HG02852 (cell line): Measurements from ENCODE around the gene PEX3.
"Not testable (repeated sequence)": the region's sequence is repeated elsewhere in the genome, so short reads cannot be mapped to it uniquely, and the experiment has no call there.

Source experiments
- ATAC-seq: cut with Tn5 transposase; IDR thresholded peaks from one replicate; pipeline ENCODE4 v1.9.1; 2021; ENCODE audit warnings: mild to moderate bottlenecking, moderate library complexity; ENCODE audit not compliant: unreplicated experiment

Gene PEX3

DNA sequence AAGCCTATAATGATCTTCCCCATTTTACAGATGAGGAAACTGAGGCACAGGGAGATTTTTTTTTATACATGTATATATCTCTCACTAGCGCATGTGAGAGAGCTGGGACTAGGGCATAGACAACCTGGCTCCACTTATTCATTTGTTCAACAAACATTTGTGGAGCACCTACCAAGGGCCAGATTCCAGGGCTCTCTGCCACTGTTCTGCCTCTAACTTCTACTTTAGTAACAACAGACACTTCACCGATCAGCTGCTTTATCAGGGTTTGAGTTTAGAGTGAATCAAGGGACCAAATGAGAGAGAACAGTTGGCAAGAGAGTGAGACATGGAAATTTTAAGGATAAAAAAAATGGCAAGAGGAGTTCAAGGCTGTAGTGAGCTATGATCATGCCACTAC lies 7.5 kb upstream of the PEX3 start:
- ATAC-seq: no peak

- ATAC-seq: not testable (repeated sequence)
These were observed 2.7 kb upstream of the PEX3 start for GRCh38 chr6:143447865-143448264.

- no peak for ATAC-seq
These were observed 1.4 kb upstream of the PEX3 start for GRCh38 chr6:143449082-143449713.

- peak; percentile 3 for ATAC-seq
These were observed 722 bp upstream of the PEX3 start for GRCh38 chr6:143449714-143450452.

DNA sequence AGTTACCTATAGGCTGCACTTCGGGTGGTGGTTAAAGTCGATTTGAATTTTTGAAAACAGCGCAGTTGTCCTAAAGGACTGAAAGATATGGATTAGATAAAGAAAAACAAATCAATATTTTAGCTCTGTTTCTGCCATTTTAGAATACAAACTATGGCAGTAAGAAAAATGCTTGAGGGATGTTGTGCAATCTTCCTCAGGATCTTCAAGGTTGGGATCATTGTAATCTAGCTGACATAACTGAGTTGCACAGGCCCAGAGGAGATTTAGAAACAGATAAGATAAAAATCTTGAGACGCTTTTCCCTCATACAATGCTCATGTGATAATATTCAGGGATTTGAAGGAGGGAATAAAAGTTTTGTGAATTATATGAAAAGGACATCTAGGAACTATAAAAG lies 926 bp downstream of the PEX3 start:
- no peak for ATAC-seq

DNA sequence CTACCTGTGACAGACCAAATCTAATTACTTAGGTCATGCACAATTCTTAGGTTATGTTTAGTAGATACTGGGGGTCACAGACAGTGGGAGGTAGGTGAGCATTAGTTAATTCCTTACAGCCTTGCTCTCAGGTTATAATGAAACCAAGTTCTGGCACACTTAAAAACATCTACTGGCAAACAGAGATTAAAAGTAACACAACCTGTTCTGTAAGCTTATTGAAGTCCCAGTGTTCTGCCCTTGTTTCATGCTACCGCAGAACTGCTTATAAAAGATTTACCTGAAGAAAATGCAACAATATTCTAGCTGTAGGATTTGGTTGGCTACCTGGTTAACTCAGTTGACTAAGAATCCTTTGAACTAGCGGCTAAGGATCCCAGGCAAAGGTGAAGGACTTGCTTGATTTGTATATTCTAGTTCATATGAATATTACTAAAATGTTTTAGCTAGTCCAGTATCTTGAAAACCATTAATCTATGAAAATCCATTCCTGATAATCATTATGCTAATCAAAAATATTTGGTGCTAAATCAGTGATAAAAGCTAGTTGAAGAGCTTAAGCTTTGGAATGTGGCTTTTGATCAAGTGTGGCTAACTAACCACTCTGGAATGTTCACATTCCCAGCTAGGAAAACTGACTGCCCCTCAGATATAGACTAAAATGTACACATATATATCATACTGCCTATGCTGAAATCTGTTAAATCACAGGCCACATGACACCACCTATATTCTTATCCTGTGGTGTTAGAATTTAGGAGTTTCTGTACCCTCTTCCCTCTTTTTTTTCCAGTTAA lies 7.2 kb downstream of the PEX3 start:
- no peak for ATAC-seq

GRCh38 chr6:143465546-143465945 lies 14.9 kb downstream of the PEX3 start:
- ATAC-seq: no peak

GRCh38 chr6:143468026-143468425 lies 17.4 kb downstream of the PEX3 start:
- no peak for ATAC-seq

- ATAC-seq: not testable (repeated sequence)
These were observed 18.2 kb downstream of the PEX3 start for GRCh38 chr6:143468823-143469222.

- ATAC-seq: no peak
These were observed 21.2 kb downstream of the PEX3 start for GRCh38 chr6:143471822-143472221.

GRCh38 chr6:143476545-143476944 lies 25.9 kb downstream of the PEX3 start:
- ATAC-seq: no peak

DNA sequence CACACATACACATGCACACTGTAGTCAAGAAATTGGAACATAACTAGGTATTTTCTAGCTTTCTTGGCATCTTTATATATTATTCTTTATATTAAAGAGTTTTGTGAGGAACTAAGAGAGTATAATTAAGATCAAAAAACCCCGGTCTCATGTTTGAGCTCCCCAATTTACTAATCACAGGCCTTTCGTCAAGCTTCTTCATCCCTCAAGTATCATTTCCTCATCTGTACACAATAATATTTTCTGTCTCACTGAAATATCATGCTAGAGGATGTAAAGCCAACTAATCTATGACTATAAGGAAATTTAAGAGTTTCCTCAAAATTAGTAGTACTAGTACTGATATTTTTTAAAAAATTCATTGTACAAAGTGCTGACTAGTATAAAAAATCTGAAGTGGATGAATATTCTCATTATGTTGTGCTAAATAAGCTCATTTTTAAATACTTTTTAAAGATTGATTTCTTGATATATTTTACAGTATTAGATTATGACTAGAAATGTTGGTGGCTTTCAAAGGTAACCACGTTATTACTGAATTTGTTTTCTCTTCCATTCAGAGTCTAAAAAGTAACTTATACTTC lies 28.0 kb downstream of the PEX3 start:
- ATAC-seq: peak; percentile 68

- no peak for ATAC-seq
These were observed 32.0 kb downstream of the PEX3 start for GRCh38 chr6:143482593-143482992.

DNA sequence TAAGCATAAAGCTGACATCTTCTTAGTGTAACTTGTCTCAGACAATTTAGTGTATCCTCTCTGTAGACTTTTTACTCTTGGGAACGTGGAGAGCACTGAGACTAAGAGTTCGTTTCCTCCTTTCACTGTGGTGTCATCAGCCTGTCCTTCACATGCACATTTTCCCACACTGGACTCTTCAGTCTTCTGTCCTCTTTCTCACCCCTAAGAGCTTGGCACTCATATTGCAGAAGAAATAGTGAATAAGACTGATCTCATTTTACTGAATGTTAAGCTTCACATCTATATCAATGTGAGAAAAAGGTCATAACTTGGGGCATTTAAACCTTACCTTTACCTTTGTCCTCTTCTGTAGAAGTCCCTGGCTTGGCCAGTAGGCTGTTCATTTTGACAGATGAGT lies 35.4 kb downstream of the PEX3 start:
- ATAC-seq: no peak

GRCh38 chr6:143486752-143487151 lies 36.1 kb downstream of the PEX3 start:
- no peak for ATAC-seq

- ATAC-seq: no peak
These were observed 39.6 kb downstream of the PEX3 start for GRCh38 chr6:143490244-143490643.

GRCh38 chr6:143490775-143491174 lies 40.2 kb downstream of the PEX3 start:
- ATAC-seq: no peak

DNA sequence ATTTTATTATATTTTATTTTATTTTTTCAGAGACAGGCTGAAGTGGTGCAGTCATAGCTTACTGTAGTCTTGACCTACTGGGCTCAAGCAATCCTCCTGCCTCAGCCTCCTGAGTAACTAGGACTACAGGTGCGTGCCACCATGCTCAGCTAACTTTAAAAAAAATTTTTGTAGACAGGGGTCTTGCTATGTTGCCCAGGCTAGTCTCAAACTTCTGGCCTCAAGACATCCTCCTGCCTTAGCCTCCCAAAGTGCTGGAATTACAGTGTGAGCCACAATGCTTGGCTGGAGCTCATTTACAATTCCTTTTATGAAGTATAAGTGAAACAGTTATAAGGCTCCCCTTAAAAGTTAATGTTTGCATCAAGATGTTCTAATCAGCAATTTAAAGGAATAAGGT lies 46.4 kb downstream of the PEX3 start:
- no peak for ATAC-seq

DNA sequence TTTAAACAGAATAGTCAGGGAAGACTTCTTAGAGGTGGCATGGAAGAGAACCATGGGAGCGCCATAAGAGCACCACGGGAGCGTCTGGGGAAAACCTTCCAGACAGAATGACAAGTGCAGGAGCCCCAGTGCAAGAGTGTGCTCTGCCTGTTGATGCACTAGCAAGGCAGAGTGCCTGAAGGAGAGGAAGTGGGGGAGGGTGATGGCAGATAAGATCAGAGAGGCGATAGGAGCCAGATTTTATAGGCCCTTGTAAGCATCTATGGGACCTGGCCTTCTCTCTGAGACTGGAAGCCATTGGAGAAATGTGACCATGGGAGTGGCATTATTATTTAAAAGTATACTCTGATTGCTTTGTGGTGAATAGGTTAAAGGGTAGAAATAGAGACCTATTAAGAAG lies 47.8 kb downstream of the PEX3 start:
- ATAC-seq: no peak

DNA sequence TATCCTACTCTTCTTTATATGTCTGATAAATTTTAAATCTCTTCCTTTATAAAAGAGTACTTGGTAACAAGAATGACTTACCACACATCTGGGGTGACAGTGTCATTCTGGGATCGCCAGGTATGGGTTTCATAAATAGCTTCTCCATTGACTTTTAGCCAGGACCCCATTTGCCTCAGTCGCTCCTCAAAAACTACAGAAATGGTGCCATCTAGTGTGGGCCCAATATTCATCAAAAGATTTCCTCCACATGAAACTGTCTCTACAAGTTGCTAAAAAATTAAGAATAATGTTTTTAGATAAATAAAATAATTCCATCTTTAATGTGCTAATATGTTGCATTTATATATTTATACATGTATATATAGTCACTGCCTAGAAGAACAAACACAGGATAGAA lies 51.2 kb downstream of the PEX3 start:
- ATAC-seq: no peak

DNA sequence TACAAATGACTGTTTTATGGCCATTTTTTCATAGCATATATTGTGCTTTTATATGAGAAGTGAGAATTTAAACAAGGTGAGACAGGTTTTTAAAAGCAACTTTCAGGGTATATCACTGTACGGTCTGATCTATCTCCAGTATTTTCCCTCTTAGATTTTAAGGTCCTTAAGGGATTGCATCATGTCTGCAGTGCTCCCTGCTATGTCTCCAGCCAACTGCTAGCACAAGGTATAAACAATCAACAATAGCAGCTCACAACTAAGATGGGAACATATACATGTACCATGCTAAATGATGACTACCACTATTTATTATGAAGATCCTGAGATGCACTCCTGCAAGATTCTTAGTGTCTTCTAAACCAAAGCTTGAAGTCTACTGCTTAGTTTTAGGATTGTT lies 53.8 kb downstream of the PEX3 start:
- no peak for ATAC-seq

DNA sequence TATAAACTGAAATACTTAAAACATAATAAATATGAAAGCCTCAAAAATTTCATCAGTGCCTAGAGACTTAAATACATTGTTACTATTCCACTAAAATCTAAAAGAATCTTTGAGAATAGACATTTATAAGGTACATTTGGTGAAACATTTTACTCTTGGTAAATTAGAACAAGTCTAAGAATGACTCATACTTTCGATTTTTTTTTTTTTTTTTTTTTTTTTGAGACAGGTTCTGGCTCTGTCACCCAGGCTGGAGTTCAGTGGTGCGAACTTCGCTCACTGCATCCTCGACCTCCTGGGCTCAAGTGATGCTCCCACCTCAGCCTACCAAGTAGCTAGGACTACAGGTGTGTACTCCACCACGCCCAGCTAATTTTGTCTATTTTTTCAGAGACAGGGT lies 54.5 kb downstream of the PEX3 start:
- ATAC-seq: no peak
